GM21529 (cell line): ENCODE data around the gene SALL2.
A peak's percentile ranks its signal among the peaks of the same experiment; 100 is the strongest.

ENCODE experiments used
- ATAC-seq: cut with Tn5 transposase; IDR thresholded peaks from one replicate; pipeline ENCODE4 v1.9.1; 2021; ENCODE audit not compliant: unreplicated experiment

SALL2 gene

DNA sequence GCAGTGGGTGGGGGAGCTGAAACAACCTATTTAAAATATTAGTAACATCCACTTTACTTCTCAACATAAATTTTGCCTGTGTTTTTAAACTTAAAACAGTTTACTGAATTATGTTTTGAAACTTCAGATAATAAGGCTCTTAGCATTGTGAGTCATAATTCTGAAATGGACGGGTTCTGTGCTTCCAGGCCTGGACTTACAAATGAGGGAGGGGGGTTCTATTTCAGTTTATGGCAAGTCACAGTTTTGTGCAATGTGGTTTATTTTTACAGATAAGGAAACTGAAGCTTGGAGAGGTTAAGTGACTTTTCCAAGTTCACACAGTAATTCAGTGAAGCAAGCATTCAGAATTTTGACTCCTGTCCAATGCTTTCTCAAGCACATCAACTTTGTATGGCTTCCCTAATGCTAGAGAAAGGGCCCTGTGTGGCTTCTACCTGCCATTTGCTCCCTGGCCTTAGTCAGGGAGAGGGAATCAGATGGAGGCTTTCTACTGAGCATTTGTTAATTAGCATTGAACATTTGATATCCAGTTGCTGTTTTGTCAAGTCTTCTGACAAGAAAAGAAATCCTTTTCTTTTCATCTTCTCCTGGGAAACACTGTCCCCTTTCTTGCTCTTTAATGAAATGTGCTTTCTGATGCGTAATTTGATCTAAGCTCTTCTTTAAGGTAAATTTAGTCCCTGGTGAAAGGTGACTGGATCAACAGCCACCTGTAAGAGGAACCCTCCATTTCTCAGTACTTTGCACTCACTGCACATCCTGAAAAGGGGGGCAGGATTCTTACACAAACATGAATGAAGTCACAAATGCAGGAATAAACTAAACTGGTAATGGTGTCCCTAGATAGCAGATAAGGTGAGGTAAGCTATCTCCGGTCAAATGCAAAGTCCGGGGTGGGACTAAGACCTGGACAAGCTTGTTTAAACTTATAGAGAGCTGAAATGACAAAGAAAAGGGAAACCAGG, 2.5 kb upstream of the SALL2 start:
- no peak for ATAC-seq

GRCh38 chr14:21527318-21527679, 1.2 kb upstream of the SALL2 start:
- ATAC-seq, result no peak

DNA sequence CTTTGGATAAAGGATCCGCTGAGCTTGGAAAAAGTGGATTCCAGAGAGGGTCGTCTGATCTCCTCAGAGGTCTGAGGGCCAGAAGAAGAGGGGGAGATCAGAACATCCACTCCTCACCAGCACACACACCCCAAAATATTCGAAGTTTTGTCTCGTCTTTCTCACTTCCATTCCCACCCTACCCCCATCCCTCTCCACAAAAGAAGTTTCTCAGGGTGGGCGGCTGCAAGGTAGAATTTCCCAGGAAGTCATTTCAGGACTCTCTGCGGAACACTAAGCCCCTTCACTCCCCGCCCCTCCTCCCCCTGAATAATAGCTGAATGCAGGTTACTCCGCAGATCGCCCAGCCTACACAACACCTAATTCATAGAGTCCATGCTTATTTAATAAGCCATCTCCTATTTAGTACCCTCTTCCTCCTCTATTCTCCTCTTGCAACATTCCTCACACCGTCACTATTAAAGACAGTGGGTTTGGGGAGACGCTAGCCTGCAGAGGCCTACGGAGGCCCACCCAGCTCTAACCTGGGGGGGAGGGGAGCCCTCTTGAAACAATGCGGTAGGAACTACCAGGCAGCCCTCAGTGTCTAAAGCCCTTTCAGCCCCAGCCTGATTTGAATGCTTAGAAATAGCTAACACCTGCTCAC, 649 bp upstream of the SALL2 start:
- peak; percentile 35 for ATAC-seq

DNA sequence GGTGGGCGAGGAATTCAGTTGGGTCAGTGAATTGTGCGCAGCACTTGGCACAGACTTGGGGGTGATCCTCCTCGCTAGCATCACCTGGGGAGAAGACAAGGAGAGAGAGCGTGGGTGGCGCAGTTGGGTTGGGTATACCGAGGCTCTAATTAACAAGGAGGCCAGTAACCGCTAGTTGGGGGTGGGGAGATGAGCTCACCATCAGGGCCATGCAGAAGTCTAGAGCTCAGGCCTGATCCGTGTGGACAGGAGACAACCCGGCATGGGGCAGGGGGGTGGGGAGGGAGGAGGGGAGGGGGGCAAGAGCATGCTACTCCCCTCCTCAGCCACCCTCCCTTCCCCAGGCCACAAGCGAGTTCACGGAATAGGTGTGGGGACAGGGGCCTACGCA, 580 bp downstream of the SALL2 start:
- ATAC-seq, result no peak

DNA sequence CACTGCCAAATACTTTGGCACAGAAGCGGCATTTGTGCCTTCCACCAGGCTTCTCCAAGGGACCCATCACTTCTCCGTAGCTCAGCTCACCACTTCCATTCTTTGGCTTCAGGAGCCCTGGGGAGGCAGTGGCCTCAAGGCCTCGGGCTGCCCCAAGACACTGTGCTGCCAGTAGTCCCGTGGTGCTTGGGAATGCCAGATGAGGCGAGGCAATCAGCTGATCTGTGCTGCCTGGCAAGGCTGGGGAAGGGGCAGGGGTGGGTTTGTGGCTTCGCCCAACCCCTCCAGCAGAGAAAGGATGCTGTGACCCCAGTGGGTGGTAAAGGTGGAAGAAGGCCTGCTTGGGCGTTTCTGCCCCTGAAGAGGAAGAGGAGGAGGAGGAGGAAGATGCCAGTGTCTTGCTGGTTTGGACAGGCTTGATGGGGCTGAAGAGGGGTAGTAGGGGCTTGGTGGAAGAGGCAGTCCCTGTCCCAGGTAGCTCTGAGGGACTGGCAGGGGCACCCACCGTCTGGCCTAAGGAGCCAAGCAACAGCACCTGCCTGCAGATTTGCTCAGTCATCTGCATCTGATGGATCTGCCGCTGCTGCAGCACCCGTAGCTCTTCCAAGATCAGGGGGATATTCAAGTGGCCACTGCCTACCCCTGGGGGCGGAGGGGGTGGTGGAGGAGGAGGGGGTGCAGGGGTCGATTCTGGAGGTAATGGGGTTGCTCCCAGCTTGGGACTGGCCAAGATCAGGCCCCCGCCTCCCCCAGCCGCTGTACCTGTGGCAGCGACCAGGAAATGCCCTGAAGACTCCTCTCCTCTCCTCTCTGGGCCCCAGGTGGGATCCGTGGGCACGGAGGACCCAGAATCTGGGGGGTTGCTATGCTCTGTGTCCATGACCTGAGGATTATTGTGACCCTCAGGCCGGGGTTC, 1.3 kb downstream of the SALL2 start:
- ATAC-seq, result no peak

GRCh38 chr14:21523203-21523602, 2.9 kb downstream of the SALL2 start:
- no peak for ATAC-seq

GRCh38 chr14:21521501-21521900, 4.6 kb downstream of the SALL2 start:
- no peak for ATAC-seq

- ATAC-seq, result no peak
Measured at GRCh38 chr14:21520767-21521166, 5.4 kb downstream of the SALL2 start.

DNA sequence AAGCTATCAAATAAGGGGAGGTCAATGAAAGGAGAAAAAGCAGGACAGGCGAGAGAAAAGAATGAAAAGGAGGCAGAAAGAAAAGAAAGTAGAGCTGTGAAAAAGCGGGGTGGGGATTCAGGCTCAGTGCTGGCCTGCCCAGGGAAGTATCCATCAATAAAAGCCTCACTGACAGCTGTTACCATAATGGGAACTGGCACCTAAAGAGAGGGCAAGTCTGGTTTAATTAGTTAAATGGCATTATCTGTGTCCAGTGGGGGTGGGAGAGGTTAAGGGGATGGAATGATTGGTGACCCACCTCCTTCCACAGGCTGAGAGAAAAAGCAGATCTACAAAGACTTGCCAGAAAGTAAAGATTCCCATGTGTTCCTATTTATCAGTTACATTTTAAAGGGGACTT, 7.4 kb downstream of the SALL2 start:
- no peak for ATAC-seq

- ATAC-seq, result no peak
Measured at GRCh38 chr14:21514341-21514740, 11.8 kb downstream of the SALL2 start.

DNA sequence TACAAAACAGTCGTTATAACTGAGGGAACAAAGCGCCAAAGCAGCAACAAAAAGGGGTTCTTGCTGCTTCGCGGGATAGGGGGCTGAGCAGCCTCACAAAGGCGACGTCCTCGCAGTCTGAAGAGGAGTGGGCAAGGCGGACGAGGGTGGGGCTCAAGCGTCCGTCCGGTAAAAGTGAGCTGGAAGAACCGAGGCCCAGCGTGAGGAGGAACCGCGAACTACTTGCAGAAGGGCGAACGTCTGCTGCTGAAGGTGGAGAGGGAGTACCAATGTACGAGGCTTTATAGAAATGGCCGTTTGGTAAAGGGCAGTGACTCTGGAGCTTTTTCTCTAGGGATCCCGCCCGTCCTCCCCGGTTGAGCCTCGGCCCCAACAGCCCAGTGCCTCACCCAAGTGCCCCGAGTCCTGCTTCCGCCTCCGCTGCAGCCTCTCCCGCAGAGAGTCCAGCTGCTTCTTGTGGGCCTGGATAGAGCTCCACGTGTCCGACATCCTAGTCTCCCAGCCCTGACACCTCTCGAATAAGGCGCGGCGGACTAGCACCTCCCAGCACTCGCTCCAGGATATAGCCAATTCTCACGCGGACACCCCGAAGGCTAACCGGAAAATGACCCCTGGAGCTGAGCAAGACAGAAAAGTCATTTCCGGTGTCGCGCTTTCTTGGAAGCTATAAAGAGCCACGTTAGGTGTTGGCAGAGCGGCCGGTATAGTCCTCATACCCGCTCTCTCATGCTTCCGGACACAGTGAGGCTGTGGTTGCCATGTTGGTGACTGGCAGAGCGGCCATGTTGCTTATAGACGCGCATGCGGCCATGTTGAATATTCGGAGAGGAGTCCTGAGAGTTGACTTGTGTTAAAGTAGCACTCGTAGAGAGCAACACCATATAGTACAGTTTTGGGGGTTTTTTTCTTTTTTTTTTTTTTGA, 15.2 kb downstream of the SALL2 start, which contains the start of gene METTL3:
Gene METTL3, minus strand, starts transcription at position 606 of the 923 bp plus-strand sequence. Its CDS starts 117 bp downstream, at position 489.
- ATAC-seq, result peak; percentile 98

- ATAC-seq, result no peak
Measured at GRCh38 chr14:21509432-21510143, 16.6 kb downstream of the SALL2 start.

- ATAC-seq, result no peak
Measured at GRCh38 chr14:21506557-21506956, 19.6 kb downstream of the SALL2 start.

DNA sequence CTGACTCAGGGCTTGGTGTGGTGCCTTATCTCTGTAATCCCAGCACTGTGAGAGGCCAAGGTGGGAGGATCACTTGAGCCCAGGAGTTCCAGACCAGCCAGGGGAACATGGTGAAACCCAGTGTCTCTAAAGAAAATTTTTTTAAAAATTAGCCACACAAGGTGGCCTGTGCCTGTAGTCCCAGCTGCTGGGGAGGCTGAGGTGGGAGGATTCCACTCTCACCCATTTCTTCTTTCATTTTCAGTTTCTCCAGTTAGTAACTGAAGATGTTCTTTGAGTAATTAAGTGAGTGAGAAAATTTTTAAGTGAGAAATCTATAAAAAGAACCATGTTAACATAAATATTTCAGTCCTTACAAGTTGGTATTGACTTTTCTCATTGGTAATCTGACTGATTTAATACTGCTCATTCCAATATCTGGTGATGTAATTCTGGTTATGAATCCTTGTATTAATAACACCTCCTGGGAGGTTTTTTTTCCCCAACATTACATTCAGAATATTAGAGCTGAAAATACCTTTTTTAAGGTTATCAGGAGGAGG, 21.1 kb downstream of the SALL2 start:
- ATAC-seq, result peak; percentile 84

DNA sequence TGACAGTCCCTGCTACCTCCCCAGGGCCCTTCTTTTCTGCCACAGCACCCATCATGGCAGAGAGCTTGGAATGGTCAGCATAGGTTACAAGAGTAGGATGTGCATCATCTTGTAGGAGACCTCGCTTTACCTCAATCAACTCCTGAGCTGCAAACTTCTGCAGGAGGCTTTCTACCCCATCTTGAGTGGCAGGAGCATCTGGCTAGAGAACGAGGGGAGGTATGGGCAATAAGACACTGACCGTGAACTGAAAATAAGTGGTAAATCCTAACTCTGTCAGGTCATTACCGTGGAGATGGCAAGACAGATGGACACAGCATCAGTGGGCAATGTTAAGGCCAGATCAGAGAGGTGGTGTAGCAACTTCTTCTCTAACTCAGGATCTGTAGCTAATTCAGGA, 22.8 kb downstream of the SALL2 start:
- ATAC-seq, result no peak

GRCh38 chr14:21501568-21501967, 24.6 kb downstream of the SALL2 start:
- no peak for ATAC-seq

DNA sequence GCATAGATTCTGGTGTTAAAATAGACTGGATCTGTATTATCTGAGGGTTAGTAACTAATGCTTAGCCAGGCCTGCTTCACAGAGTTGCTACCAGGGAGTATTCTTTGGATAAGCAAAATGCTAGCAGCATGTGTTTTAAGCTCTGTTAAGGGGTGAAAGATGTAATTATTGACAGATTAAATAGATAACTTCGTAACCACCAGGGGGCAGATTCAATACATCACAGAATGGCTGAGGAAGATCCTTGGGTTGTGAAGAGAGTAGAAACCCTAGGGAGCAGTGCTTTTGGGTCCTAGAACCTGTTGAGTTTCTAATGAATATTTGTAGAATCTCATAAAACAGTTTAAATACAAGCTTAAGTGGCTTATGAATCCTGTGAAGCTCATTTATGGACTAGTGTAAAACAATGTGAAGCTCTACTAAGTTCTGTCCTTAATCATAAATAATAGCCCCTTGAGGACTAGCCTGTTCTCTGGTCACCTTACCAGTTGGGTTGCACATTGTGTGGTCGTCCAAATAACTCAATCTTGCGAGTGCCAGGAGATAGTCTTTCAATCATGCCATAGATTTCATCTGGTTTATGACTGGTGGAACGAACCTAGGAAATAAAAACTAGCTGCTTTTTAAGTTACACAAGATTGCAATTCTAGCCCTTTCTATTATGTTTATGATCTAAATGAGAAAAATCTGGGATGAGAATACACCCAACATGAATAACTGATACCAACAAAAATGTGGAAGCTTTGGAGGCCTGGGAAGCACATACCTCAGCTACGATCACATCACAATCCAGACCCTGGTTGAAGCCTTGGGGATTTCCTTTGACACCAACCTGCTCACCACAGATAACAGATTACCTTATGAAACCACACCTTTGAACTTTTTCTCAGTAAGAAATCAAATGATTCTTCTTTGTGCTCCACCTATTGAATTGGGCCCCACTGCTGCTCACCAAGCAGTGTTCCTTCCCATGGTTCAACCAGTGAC, 27.3 kb downstream of the SALL2 start:
- ATAC-seq, result no peak

GRCh38 chr14:21496453-21496852, 29.7 kb downstream of the SALL2 start:
- no peak for ATAC-seq
